RWPE2 (cell line): ENCODE data around the gene OR6C75.
"Not testable (repeated sequence)": the region's sequence is repeated elsewhere in the genome, so short reads cannot be mapped to it uniquely, and the experiment has no call there.

Experiments used
- ATAC-seq: fragments of 200-7000 bp; cut with Tn5 transposase; 3 replicates; pipeline ENCODE4 v1.9.1; 2021; ENCODE audit warnings: low read depth
- DNase-seq: peaks from one replicate; pipeline ENCODE4 v3.0.0-alpha.2; 2020; ENCODE audit warnings: low spot score
- H3K27ac ChIP-seq: fragments of 450-650 bp; 2 replicates; pipeline ENCODE4 v1.5.1; 2017; ENCODE audit warnings: mild to moderate bottlenecking; ENCODE audit not compliant: poor library complexity, severe bottlenecking
- H3K27me3 ChIP-seq: fragments of 250-450 bp; sonication (Bioruptor Pico); 2 replicates; pipeline ENCODE4 v1.5.1; 2021; ENCODE audit warnings: mild to moderate bottlenecking, moderate library complexity; ENCODE audit not compliant: insufficient read depth, poor library complexity, severe bottlenecking
- H3K36me3 ChIP-seq: fragments of 250-450 bp; sonication (Bioruptor Pico); 2 replicates; pipeline ENCODE4 v1.5.1; 2020; ENCODE audit warnings: low read depth, mild to moderate bottlenecking, moderate library complexity
- H3K4me1 ChIP-seq: fragments of 250-450 bp; sonication (Bioruptor Pico); 2 replicates; pipeline ENCODE4 v1.5.1; 2021; ENCODE audit warnings: mild to moderate bottlenecking, moderate library complexity; ENCODE audit not compliant: insufficient read depth, poor library complexity, severe bottlenecking
- H3K4me3 ChIP-seq: fragments of 250-450 bp; sonication (Bioruptor Pico); 2 replicates; pipeline ENCODE4 v1.5.1; 2021; ENCODE audit warnings: mild to moderate bottlenecking, moderate library complexity; ENCODE audit not compliant: severe bottlenecking
- H3K9me3 ChIP-seq: fragments of 250-450 bp; sonication (Bioruptor Pico); 2 replicates; pipeline ENCODE4 v1.5.1; 2021; ENCODE audit warnings: mild to moderate bottlenecking, moderate library complexity; ENCODE audit not compliant: severe bottlenecking
- CTCF ChIP-seq: fragments of 450-650 bp; IDR thresholded peaks from one replicate; pipeline ENCODE4 v1.5.1; 2017; ENCODE audit warnings: mild to moderate bottlenecking, moderate library complexity; ENCODE audit not compliant: poor library complexity, severe bottlenecking

Gene OR6C75

GRCh38 chr12:55336002-55336401 lies 26.8 kb upstream of the OR6C75 start:
- Histone ChIP-seq H3K4me1 (no peaks in the 10 kb centered on the region), H3K4me3 (no peak overlapping the region), H3K27me3 (peaks cover 28% of the 10 kb centered on the region), H3K36me3 (no peaks in the 10 kb centered on the region), H3K9me3 (no peaks in the 10 kb centered on the region), H3K27ac (no peak overlapping the region)
- no peak for DNase-seq
- no peak for TF ChIP-seq CTCF
- no peak for ATAC-seq

- not testable (repeated sequence) for H3K36me3 ChIP-seq, ATAC-seq, H3K27me3 ChIP-seq, H3K9me3 ChIP-seq, H3K4me1 ChIP-seq, DNase-seq, H3K4me3 ChIP-seq, H3K27ac ChIP-seq
These were observed 7.4 kb upstream of the OR6C75 start for GRCh38 chr12:55355338-55355737.

GRCh38 chr12:55365086-55365485 lies 2.3 kb downstream of the OR6C75 start:
- ATAC-seq = no peak

GRCh38 chr12:55372521-55372920 lies 9.7 kb downstream of the OR6C75 start:
- TF ChIP-seq CTCF = no peak
- no peaks in the 10 kb centered on the region for H3K4me1 ChIP-seq
- no peaks in the 10 kb centered on the region for H3K36me3 ChIP-seq
- no peaks in the 10 kb centered on the region for H3K9me3 ChIP-seq
- ATAC-seq (no peak), DNase-seq (no peak)
- H3K27me3 ChIP-seq = peaks cover 18% of the 10 kb centered on the region
- H3K27ac ChIP-seq = no peak overlapping the region
- H3K4me3 ChIP-seq = no peak overlapping the region

More at GRCh38 chr12:55365086-55365485, 2.3 kb downstream of the OR6C75 start:
- Histone ChIP-seq H3K27ac (no peak overlapping the region), H3K9me3 (no peaks in the 10 kb centered on the region), H3K4me3 (no peak overlapping the region), H3K36me3 (no peaks in the 10 kb centered on the region), H3K27me3 (peaks cover 10% of the 10 kb centered on the region), H3K4me1 (no peaks in the 10 kb centered on the region)
- DNase-seq = no peak
- TF ChIP-seq CTCF = no peak

GRCh38 chr12:55385891-55386290 lies 23.1 kb downstream of the OR6C75 start:
- ATAC-seq = no peak
- Histone ChIP-seq H3K4me3 (no peak overlapping the region), H3K27ac (no peak overlapping the region), H3K27me3 (peaks cover 16% of the 10 kb centered on the region), H3K4me1 (no peaks in the 10 kb centered on the region), H3K36me3 (no peaks in the 10 kb centered on the region), H3K9me3 (no peaks in the 10 kb centered on the region)
- no peak for TF ChIP-seq CTCF
- DNase-seq = no peak
